NCI-H748 (cell line): ENCODE data around the gene CELF3.
"Not testable (repeated sequence)": the region's sequence is repeated elsewhere in the genome, so short reads cannot be mapped to it uniquely, and the experiment has no call there.

ENCODE experiments used
- DNase-seq: peaks from one replicate; lab custom pipeline; 2025; ENCODE audit not compliant: unreplicated experiment; lab: John Stamatoyannopoulos, UW

Gene CELF3

DNA sequence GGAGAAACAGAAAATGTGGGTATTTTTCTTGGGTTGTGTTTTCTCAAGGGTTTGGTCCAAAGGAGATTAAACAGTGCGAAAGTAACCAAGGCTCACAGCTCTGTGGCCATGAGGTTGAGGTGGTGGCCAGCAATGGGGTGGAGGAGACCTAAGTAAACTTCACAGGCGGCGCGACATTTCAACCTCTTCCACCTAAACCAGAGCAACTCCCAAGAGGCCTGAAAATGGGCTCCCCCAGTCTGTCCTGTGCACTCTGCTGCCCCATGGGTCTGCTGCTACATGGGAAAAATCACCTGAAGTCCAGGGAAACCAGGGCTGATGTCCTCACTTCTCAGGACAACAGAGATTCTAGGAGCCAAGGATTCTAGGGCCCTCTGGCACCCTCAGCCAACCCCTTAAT, 12.4 kb downstream of the CELF3 start:
- no peak for DNase-seq

DNA sequence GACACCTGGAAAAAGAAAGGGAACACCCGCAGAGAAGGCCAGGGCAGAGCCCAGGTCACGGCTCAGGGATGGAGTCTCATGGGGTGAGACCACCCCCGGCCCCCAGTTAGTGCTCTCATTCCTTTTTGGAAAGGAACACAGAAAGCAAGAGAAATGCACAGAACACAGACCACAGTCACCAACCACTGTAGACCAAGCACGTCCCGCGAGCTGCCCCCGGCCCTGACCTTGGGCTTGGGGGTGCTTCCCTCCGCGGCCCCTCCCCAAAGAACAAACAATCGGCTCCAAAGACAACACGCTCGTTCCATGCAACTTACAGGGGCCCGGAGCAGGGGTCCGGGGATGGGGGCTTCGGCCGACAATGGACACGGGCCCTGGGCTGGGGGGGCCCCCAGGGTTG, 12.8 kb downstream of the CELF3 start:
- no peak for DNase-seq

DNA sequence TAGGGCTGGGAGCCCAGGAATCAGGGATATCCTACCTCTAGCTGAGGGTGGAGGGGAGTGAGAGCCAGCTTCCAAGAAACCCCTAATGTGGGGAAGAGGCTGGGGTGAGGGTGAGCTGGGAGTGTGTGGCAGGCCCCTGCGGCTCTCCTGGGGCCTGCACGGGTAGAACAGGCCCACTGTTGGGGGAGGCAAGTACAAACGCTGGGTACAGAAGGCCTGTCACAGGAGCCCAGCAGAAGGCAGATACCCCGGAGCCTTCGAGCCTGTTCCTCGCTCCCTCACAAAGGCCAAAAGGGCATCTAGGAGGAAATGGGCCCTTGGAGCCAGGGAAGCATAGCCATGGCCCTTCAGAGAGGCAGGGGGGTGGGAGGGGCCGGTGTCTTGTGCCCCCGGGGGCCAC, 13.7 kb downstream of the CELF3 start:
- DNase-seq, result no peak

DNA sequence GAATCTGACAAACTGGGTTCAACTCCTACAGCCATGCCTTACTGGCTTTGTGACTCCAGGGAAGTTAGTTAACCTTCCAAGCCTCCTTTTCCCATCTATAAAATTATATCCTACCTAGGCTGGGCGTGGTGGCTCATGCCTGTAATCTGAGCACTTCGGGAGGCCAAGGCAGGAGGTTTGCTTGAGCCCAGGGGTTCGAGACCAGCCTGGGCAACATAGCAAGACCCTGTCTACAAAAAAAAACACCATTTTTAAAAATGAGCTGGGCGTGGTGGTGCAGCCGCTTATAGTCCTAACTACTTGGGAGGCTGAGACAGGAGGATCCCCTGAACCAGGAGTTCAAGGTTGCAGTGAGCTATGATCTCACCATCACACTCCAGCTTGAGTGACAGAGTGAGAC, 15.1 kb downstream of the CELF3 start:
- no peak for DNase-seq

DNA sequence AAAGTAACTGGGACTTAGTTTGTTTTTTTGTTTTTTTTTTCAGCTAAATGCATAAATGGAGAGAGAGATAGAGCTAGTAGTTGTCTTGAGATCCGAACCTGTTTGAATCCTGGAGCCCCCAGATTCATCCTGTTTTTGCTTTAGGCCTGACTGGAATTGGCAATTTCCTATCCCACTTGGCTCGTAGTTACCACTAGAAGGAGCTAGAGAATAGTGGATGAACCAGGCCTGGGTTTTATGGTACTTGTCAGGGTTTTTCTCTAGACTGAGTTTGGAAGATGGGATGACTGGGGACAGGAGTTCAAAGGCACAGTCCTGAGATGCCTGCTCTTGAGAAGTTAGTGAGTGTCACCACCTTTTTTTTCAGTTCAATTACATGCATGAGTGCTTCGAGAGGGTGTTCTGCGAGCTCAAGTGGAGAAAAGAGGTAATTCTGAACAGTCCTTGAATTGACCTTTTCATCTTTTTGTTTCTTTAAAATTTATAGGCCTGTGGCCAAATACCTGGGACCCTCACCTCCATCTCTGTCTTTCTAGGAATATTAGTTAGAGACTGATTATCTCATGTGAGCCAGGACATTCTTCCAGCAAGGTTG, 23.4 kb downstream of the CELF3 start:
- peak; percentile 33 for DNase-seq

DNA sequence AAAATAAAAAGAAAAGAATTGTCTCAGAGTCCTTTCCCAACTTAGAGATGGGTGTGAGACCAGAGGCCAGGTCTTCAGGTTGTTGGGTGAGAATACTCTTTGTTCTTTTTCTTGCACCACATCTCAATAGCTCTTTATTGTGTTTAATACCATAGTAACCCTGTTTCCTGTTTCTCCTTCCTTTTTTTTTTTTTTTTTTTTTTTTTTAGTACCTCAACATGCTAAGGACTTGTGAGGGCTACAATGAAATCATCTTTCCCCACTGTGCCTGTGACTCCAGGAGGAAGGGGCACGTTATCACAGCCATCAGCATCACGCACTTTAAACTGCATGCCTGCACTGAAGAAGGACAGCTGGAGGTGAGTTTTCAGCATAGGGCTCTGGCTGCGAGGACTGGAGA, 24.4 kb downstream of the CELF3 start:
- no peak for DNase-seq

DNA sequence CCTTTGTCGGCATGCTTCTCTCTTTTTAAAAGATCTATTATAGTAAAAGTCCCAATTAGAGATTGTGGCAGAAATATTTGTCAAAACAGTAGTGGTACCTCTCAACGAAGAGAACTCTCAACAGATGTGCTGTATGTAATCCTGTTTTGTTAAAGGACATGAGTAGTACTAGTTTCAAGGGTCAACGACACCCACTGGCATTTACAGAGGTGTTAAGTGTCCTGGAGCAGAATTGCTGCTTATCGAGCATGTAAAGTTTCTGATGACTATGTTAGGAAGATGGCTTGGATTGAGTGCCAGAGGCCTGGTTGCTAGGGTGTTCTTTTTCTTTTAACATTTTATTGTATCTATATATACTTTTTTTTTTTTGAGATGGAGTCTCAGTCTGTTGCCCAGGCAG, 27.1 kb downstream of the CELF3 start:
- DNase-seq, result no peak

DNA sequence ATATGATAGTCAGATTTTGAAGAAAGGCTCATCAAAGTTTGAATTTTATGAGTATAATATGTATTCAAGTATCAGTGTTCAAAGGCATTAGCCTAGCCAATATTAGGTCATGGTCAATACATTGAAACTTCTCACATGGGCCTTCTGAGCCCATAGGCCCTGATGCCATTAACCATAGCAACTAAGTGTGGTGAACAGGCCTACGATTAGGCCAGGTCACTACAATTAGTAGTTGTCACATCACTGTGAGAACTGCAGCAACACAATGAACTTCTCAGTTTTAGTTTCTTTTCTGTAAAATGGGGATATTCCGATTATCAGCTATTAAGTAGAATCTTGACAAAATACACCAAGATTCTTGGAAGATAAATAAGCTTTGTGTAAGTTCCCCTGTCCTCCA, 30.0 kb downstream of the CELF3 start:
- no peak for DNase-seq

DNA sequence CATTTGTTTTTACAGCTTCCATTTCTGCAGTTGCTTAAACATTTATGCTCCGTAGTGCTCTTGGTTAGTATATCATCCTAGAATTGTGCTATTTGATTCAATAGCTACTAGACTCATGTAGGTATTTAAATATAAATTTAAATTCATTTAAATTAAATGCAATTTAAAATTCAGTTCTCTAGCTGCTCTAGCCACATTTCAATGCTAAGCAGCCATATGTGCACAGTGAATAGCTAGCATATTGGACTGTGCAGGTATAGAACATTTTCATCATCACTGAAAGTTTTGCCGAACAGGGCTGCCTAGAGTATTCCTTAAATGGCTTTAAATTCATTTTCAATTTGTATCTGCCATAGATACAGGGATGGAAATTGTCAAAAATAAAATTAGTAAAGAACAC, 32.5 kb downstream of the CELF3 start:
- no peak for DNase-seq

DNA sequence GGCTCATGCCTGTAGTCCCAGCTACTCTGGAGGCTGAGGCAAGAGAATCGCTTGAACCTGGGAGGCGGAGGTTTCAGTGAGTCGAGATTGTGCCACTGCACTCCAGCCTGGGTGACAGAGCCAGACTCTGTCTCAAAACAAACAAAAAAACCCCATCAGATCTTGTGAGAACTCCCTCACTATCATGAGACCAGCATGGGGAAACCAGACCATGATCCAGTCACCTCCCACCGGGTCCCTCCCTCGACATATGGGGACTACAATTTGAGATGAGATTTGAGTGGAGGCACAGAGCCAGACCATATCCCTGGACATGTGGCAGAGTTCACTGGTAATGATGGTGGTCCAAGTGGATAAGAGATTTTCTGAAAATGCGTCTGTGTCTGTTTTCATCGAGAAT, 33.7 kb downstream of the CELF3 start:
- not testable (repeated sequence) for DNase-seq

DNA sequence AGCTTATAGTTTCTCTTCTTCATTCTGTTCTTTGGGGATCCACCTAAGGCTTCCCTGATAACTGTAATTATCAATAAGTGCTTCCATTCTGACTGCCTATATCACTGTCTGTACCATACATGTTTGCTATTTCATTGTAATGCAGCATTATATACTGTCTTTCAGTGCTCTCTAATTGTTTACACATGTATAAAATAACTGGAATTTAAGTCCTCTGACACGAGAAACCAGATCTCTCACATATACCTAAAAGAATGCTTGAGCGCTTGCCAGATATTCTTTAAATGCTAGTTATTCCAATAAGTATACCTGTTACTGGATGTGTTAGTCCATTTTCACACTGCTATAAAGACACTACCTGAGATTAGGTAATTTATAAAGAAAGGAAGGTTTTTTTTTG, 34.7 kb downstream of the CELF3 start:
- DNase-seq, result no peak

DNA sequence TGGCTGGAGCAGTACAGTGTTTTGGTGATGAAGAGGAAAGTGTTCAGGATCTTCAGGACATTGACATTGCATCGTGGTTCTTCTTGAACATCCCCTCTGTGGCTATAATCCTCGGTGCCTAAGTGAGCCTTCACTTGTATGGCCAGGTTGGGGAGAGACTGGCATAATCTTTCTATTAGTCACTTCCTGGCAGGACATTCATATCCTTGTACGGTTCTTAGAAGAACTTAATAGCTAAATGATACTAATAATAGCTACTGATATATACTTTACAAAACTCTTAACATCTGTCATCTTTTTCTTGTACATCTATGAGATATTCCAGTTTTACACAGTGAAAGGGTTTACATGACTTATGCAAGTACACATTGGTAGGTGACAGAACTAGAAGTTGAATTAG, 35.8 kb downstream of the CELF3 start:
- DNase-seq, result no peak

DNA sequence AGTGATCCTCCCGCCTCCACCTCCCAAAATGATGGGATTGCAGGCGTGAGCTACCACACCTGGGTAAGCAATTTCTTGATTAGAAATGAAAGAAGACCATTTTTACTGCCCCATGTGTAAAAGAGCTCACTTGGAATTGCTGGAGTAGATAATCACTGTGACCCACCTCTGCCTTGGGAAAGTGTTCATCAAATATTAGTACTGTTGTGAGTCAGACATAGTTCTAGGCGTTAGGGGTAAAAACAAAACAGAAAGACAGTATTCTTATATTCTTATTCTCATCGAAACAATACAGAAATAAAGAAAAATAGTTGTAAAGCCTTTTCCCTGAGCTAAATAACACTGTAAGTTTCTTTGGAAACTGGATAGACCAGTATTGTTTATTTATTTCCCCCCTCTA, 36.2 kb downstream of the CELF3 start:
- no peak for DNase-seq

DNA sequence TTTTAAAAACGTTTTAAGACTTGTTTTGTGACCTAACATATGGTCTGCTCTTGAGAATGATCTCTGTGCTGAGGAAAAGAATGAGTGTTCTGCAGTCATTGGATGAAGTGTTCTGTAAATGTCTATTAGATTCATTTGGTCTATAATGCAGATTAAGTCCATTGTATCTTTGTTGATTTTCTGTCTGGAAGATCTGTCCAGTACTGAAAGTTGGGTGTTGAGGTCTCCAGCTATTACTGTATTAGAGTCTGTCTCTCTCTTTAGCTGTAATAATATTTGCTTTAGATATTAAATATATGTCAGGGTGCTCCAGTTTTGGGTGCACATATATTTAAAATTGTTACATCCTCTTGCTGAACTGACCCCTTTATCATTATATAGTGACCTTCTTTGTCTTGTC, 43.2 kb downstream of the CELF3 start:
- DNase-seq, result no peak

DNA sequence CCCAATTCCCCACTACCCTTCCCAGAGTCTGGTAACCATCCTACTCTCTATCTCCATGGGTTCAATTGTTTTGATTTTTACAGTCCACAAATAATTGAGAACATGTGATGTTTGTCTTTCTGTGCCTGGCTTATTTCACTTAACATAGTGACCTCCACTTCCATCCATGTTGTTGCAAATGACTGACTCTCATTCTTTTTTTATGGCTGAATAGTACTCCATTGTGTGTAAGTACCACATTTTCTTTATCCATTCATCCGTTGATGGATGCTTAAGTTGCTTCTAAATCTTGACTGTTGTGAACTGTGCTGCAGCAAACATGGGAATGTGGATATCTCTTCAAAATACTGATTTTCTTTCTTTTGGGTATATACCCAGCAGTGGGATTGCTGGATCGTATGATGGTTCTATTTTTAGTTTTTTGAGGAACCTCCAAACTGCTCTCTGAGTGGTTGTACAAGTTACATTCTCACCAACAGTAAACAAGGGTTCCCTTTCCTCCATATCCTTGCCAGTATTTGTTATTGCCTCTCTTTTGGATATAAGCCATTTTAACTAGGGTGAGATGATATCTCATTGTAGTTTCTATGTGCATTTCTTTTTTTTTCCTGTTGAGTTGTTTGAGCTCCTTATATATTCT, 46.4 kb downstream of the CELF3 start:
- not testable (repeated sequence) for DNase-seq

DNA sequence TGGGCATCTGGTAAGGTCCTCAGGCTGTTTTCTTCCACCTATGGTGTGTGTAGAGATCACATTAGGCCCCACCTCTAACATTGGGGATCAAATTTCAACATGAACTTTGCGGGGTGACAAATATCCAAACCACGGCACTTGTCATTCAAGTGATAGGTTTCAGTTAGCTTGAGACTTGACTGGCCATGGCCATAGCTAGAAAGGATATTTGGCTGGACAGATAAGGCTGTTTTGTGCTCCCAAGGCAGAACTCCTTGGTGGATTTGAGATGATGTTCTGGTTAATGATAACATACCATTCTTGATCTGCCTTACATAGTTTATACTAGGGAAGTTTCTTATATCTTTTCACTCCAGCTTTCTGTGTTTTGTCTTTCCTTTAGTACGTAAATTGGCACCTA, 48.5 kb downstream of the CELF3 start:
- no peak for DNase-seq

DNA sequence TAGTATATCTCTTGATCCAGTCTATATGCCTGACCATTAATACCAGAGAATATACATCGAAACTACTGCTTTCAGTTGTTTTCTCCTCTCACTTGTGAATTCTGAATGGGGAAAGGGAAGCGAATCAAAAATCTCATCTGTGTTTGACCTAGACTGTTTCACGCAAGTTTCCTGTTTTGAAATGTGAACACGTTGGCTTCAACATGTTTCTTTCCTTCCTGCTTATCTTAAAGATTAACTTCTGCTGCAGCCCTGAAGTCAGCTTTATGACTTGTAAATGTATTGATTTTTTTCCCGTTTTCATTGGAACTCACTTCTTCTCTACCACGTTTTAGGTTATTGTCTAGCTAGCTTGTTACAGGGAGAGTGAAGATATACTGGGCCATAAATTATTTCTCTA, 54.9 kb downstream of the CELF3 start:
- DNase-seq, result no peak

DNA sequence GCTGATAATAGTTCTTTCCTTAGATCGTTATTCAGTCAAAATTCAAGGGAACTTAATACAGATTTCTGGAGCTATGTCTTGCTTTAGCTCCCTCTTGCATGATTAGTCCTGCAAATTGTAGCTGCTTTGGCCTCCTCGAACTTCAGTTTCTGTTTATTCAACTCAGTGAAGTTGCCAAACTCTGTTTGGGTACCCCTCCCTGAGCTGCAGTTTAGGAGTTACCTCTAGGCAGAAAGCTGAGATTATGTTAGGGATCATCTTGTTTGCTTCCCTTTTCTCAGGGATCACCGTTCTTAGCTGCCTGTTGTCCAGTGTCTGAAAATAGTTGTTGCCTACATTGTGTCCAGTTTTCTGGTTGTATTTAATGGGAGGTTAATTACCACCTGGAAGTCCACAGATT, 61.2 kb downstream of the CELF3 start:
- no peak for DNase-seq

DNA sequence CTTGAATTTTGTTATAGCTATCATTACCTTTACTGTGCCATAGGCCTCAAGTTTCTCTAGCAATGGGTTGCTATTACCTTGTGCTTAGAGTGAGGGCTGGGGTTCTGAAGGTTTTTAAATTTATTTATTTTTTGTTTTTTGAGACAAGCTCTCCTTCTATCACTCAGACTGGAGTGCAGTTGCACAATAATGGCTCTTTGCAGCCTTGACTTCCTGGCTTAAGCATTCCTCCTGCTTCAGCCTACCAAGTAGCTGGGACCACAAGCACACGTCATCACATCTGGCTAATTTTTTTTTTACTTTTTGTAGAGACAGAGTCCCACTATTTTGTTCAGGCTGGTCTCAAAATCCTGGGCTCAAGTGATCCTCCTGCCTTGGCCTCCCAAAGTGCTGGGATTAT, 63.2 kb downstream of the CELF3 start:
- no peak for DNase-seq
